HepG2 (cell line): Measurements from ENCODE around the gene EPX. TPM values are rescaled to one million over a fixed set of nuclear protein-coding genes. Genes with fewer than 3 reads are reported as not detected.

ENCODE experiments used
- ATAC-seq: fragments of 200-7000 bp; cut with Tn5 transposase; 3 replicates; pipeline ENCODE4 v1.9.1; 2020; ENCODE audit warnings: mild to moderate bottlenecking, moderate library complexity
- BruUV-seq: library from RNA; stranded (reverse); fragments of 400-500 nt; replicated peaks from 2 replicates; lab custom pipeline; 2021; lab: Mats Ljungman, UMichigan
- CTCF ChIA-PET: fragments of 300-600 bp; formaldehyde crosslinking; extraction: SDS; loops from one replicate; lab custom pipeline; 2021; ENCODE audit warnings: low total read pairs, inconsistent platforms, low intra/inter-chr PET ratio; lab: Yijun Ruan, JAX
- POLR2A ChIA-PET: fragments of 350-600 bp; sonication (Branson Sonifier 250); formaldehyde crosslinking; loops from one replicate; lab custom pipeline; 2020; ENCODE audit warnings: antibody characterized with exemption, inconsistent platforms; lab: Yijun Ruan, JAX
- DNase-seq: peaks from one replicate; pipeline ENCODE4 v3.0.0-alpha.2; 2015; ENCODE audit warnings: low spot score
- FAIRE-seq: peaks from 3 replicates; lab custom pipeline; 2011; peaks lifted over from hg19 to GRCh38; lab: Jason Lieb, UNC
- H2AFZ ChIP-seq: one replicate; pipeline ENCODE4 v1.6.1; 2011; ENCODE audit warnings: low read length, inconsistent platforms
- H3K27ac ChIP-seq: fragments of 300-600 bp; 3 replicates; pipeline ENCODE4 v1.8.0; 2011; ENCODE audit warnings: mixed run types, mild to moderate bottlenecking, mixed read lengths, low read length, inconsistent platforms; ENCODE audit not compliant: insufficient read depth; ENCODE audit errors: extremely low read length
- H3K27me3 ChIP-seq, 2 experiments: fragments of 200-600 bp in 1 of 2; 2 replicates in 1 of 2; 3 replicates in 1 of 2; pipeline versions ENCODE4 v1.6.0 to v1.8.0; 2011; ENCODE audit warnings: low read length in 2 of 2, mild to moderate bottlenecking in 2 of 2, moderate library complexity in 2 of 2, inconsistent platforms in 1 of 2; ENCODE audit not compliant: insufficient read depth in 2 of 2, control insufficient read depth in 1 of 2
- H3K36me3 ChIP-seq, 2 experiments: fragments of 200-600 bp in 1 of 2; replicated peaks in 1 of 2; 2 replicates in 1 of 2; 3 replicates in 1 of 2; pipeline versions ENCODE4 v1.5.1 to v1.8.0; 2011; ENCODE audit warnings: low read length in 2 of 2, inconsistent platforms in 1 of 2; ENCODE audit not compliant: insufficient read depth in 2 of 2, control insufficient read depth in 1 of 2
- H3K4me1 ChIP-seq: 2 replicates; pipeline ENCODE4 v1.5.1; 2012; ENCODE audit warnings: low read length, inconsistent platforms; ENCODE audit not compliant: insufficient read depth
- H3K4me2 ChIP-seq: 2 replicates; pipeline ENCODE4 v1.6.0; 2011; ENCODE audit warnings: low read depth, low read length, inconsistent platforms
- H3K4me3 ChIP-seq, 3 experiments: fragments of 200-600 bp in 1 of 3; sonication (generic), shearing (Covaris generic) in 1 of 3; replicated peaks in 1 of 3; 2 replicates each; pipeline ENCODE4 v1.5.1; 2011 to 2016; ENCODE audit warnings: low read length in 3 of 3, inconsistent platforms in 2 of 3, low read depth in 2 of 3, mild to moderate bottlenecking in 2 of 3, control low read depth in 1 of 3, mixed read lengths in 1 of 3; ENCODE audit not compliant: insufficient read depth in 1 of 3
- H3K79me2 ChIP-seq: one replicate; pipeline ENCODE4 v1.6.1; 2011; ENCODE audit warnings: low read length, inconsistent platforms; ENCODE audit not compliant: insufficient read depth
- H3K9ac ChIP-seq: 2 replicates; pipeline ENCODE4 v1.6.0; 2011; ENCODE audit warnings: mild to moderate bottlenecking, low read depth, low read length, inconsistent platforms; ENCODE audit not compliant: insufficient read depth
- H3K9me3 ChIP-seq: 2 replicates; pipeline ENCODE4 v1.5.1; 2012; ENCODE audit warnings: mild to moderate bottlenecking, low read length
- H4K20me1 ChIP-seq: 2 replicates; pipeline ENCODE4 v1.6.0; 2011; ENCODE audit warnings: inconsistent platforms, mild to moderate bottlenecking, low read length, moderate library complexity; ENCODE audit not compliant: insufficient read depth
- FOXC1 ChIP-seq: sonication (generic); formaldehyde crosslinking; IDR thresholded peaks from 2 replicates; pipeline ENCODE4 v1.8.0; 2022; ENCODE audit warnings: mild to moderate bottlenecking, missing genetic modification reagents, borderline replicate concordance
- NR1H2 ChIP-seq: sonication (generic); formaldehyde crosslinking; IDR thresholded peaks from 2 replicates; pipeline ENCODE4 v1.8.1; 2022; ENCODE audit warnings: low read depth, missing genetic modification reagents, borderline replicate concordance
- SALL2 ChIP-seq: sonication (generic); formaldehyde crosslinking; IDR thresholded peaks from 2 replicates; pipeline ENCODE4 v1.8.1; 2023; ENCODE audit warnings: mild to moderate bottlenecking, missing genetic modification reagents, inconsistent platforms
- SIN3A ChIP-seq: IDR thresholded peaks from 2 replicates; pipeline ENCODE4 v1.6.1; 2011; ENCODE audit warnings: low read depth, mild to moderate bottlenecking, control low read depth, low read length, borderline replicate concordance
- SIN3B ChIP-seq: fragments of 150-350 bp; IDR thresholded peaks from 2 replicates; pipeline ENCODE4 v1.6.1; 2014; ENCODE audit warnings: low read length
- SP4 ChIP-seq: sonication (generic); formaldehyde crosslinking; IDR thresholded peaks from 2 replicates; pipeline ENCODE4 v1.8.1; 2023; ENCODE audit warnings: mild to moderate bottlenecking, missing genetic modification reagents
- ZFP1 ChIP-seq: IDR thresholded peaks from 2 replicates; pipeline ENCODE4 v1.6.1; 2016
- ZNF3 ChIP-seq: IDR thresholded peaks from 2 replicates; pipeline ENCODE4 v1.7.0; 2017; ENCODE audit warnings: inconsistent platforms
- ZNF335 ChIP-seq: sonication (generic); formaldehyde crosslinking; IDR thresholded peaks from 2 replicates; pipeline ENCODE4 v1.4.0; 2020; ENCODE audit warnings: missing genetic modification reagents
- ZNF460 ChIP-seq: sonication (generic); formaldehyde crosslinking; IDR thresholded peaks from 2 replicates; pipeline ENCODE4 v1.5.1; 2020; ENCODE audit warnings: missing genetic modification reagents, mild to moderate bottlenecking, borderline replicate concordance
- ZNF530 ChIP-seq: sonication (generic); formaldehyde crosslinking; IDR thresholded peaks from 2 replicates; pipeline ENCODE4 v1.5.0; 2020; ENCODE audit warnings: low read depth, mild to moderate bottlenecking, missing genetic modification reagents
- ZNF788 ChIP-seq: sonication (generic); formaldehyde crosslinking; IDR thresholded peaks from 2 replicates; pipeline ENCODE4 v1.5.0; 2020; ENCODE audit warnings: mild to moderate bottlenecking, missing genetic modification reagents, borderline replicate concordance
- WGBS: methylation state at CpG from one replicate; pipeline ENCODE4 v1.1.6; 2017; ENCODE audit warnings: low lambda C conversion rate; 5-methylcytosine and 5-hydroxymethylcytosine counted together
- in situ Hi-C: cut with HindIII; loops from 2 replicates; pipeline ENCODE4 v1.10.0; 2017; ENCODE audit warnings: low pct_unique_long_range_greater_than_20kb; ENCODE audit not compliant: extremely low pct_ligation_motif_present
- intact Hi-C: fragments of 100-400 bp; cut with micrococcal nuclease; formaldehyde crosslinking; loops from one replicate; pipeline ENCODE4 v1.10.0; 2022; ENCODE audit not compliant: unreplicated experiment
- polyA plus RNA-seq, 8 experiments: library from polyadenylated mRNA; depleted of rRNA in 3 of 8; stranded (reverse) in 7 of 8; unstranded in 1 of 8; fragments of >200 nt; fragmentation: Illumina TruSeq in 4 of 8; extraction: Trizol in 4 of 8; gene quantifications; 2 replicates each; pipeline versions ENCODE4 v1.2.1 to v1.2.3, GENCODE V29; 2011 to 2016; ENCODE audit warnings: low read depth in 4 of 8, missing spikeins in 1 of 8, mixed read lengths in 1 of 8; ENCODE audit not compliant: insufficient read depth in 1 of 8
- total RNA-seq, 5 experiments: library from RNA; depleted of rRNA; stranded (reverse); fragments of >200 nt; fragmentation: Illumina TruSeq; extraction: Trizol; gene quantifications; 2 replicates each; pipeline ENCODE4 v1.2.3, GENCODE V29; 2016; ENCODE audit warnings: low read depth in 1 of 5
- TF ChIP-seq, protein P1 (sequence below): sonication (generic); formaldehyde crosslinking; IDR thresholded peaks from 2 replicates; pipeline ENCODE4 v1.5.0; 2020; ENCODE audit warnings: mild to moderate bottlenecking, missing genetic modification reagents
- TF ChIP-seq, protein P2 (sequence below): IDR thresholded peaks from 2 replicates; pipeline ENCODE4 v1.6.1; 2016; ENCODE audit warnings: missing biosample characterization, missing genetic modification reagents, low read depth
- TF ChIP-seq, protein P3 (sequence below): sonication (generic); formaldehyde crosslinking; IDR thresholded peaks from 2 replicates; pipeline ENCODE4 v1.8.0; 2022; ENCODE audit warnings: missing genetic modification reagents, mild to moderate bottlenecking, borderline replicate concordance

Gene EPX
- total and polyA plus RNA-seq, 2 of the 13 experiments (the other 11 are each of a cell fraction or from before 2014, with no cell fraction given), result not detected

DNA sequence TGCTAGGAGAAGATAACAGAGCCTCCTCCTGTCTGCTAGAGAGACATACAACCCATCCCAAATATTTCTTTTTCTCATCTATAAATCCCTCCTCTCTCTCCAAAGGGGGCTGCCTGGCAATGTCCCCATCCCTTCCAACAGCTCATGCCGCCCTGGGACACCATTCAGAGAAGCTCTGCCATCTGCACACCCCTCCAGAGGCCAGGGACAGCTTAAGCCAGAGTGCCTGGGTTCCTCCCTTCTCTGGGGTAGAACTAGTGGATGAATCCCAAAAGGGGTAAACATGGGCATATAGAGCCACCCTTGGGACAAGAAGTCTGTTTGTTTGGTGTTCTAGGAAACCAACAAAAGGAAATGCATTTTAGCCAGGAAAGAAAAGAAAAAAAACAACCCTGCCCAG lies 43.3 kb downstream of the EPX start (continued):
- TF ChIP-seq, protein P1, sequence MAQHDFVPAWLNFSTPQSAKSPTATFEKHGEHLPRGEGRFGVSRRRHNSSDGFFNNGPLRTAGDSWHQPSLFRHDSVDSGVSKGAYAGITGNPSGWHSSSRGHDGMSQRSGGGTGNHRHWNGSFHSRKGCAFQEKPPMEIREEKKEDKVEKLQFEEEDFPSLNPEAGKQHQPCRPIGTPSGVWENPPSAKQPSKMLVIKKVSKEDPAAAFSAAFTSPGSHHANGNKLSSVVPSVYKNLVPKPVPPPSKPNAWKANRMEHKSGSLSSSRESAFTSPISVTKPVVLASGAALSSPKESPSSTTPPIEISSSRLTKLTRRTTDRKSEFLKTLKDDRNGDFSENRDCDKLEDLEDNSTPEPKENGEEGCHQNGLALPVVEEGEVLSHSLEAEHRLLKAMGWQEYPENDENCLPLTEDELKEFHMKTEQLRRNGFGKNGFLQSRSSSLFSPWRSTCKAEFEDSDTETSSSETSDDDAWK, result no peak
- TF ChIP-seq ZNF530 (no peak), ZNF460 (CRISPR knock-in tag) (no peak)
- TF ChIP-seq, all 625 proteins: peak for 0

DNA sequence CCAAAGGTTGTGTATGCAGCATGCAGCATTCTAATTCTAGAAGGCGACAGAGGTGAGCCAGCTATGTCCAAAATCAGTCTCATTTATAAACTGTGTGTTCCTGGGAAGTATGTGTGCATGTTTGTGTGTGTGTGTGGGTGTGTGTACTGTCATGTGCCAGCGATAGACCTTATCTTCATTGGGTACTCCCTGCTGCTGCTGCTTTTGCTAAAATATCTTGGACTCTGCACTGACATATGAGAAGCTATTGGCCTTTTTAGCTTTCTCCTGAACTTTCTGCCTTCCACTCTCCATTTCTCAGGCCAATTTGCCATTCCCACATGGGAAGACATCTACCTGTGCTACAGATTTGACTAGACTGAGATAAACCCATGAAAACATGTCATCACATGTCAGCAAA lies 43.9 kb downstream of the EPX start:
- no peak overlapping the region for H3K4me2 ChIP-seq
- TF ChIP-seq, protein P2, sequence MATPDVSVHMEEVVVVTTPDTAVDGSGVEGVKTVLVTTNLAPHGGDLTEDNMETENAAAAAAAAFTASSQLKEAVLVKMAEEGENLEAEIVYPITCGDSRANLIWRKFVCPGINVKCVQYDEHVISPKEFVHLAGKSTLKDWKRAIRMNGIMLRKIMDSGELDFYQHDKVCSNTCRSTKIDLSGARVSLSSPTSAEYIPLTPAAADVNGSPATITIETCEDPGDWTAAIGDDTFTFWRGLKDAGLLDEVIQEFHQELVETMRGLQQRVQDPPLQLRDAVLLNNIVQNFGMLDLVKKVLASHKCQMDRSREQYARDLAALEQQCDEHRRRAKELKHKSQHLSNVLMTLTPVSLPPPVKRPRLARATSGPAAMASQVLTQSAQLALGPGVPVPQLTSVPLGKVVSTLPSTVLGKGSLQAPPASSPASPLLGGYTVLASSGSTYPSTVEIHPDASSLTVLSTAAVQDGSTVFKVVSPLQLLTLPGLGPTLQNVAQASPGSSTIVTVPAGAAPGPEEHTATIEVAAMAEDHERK (CRISPR knock-in tag), result no peak
- TF ChIP-seq ZNF788 (CRISPR knock-in tag), result no peak
- no peak for TF ChIP-seq SIN3B
- TF ChIP-seq SIN3A, result no peak
- no peak for TF ChIP-seq SALL2 (CRISPR knock-in tag)
- TF ChIP-seq ZNF335, result no peak
- TF ChIP-seq ZNF3, result no peak
- TF ChIP-seq SP4 (CRISPR knock-in tag), result no peak
- no peak for TF ChIP-seq ZFP1 (CRISPR knock-in tag)
- TF ChIP-seq, protein P3, sequence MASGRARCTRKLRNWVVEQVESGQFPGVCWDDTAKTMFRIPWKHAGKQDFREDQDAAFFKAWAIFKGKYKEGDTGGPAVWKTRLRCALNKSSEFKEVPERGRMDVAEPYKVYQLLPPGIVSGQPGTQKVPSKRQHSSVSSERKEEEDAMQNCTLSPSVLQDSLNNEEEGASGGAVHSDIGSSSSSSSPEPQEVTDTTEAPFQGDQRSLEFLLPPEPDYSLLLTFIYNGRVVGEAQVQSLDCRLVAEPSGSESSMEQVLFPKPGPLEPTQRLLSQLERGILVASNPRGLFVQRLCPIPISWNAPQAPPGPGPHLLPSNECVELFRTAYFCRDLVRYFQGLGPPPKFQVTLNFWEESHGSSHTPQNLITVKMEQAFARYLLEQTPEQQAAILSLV (CRISPR knock-in tag), result no peak
- no peak for TF ChIP-seq FOXC1 (CRISPR knock-in tag)
- TF ChIP-seq NR1H2, result no peak
- TF ChIP-seq, all 625 proteins: peak for 0
- Histone ChIP-seq H3K79me2 (no peaks in the 10 kb centered on the region), H3K27me3 (peaks cover 1 to 55% of the 10 kb centered on the region in 2 experiments), H3K36me3 (no peaks in the 10 kb centered on the region), H2AFZ (no peak overlapping the region), H3K4me3 (no peak overlapping the region), H3K9me3 (no peaks in the 10 kb centered on the region), H3K9ac (no peak overlapping the region), H4K20me1 (no peaks in the 10 kb centered on the region), H3K27ac (no peak overlapping the region), H3K4me1 (no peaks in the 10 kb centered on the region)
- POLR2A ChIA-PET, result no interaction called here
- no peak for DNase-seq
- in situ Hi-C loops, result no loop called here
- ATAC-seq, result no peak
- CTCF ChIA-PET, result no interaction called here
- no TSS peak for BruUV-seq
- intact Hi-C loops, result no loop called here
- FAIRE-seq, result no peak
- WGBS, result 0% methylated on average over 2 of the region's 2 CpGs
